SHP77 treated with DMSO at 0.1 percent for 48 hours (cell line): Measurements from ENCODE around the gene ABCA9.
"Not testable (repeated sequence)": the region's sequence is repeated elsewhere in the genome, so short reads cannot be mapped to it uniquely, and the experiment has no call there.

Source experiments
- DNase-seq: peaks from one replicate; lab custom pipeline; 2025; lab: John Stamatoyannopoulos, UW

Gene ABCA9, protein sequence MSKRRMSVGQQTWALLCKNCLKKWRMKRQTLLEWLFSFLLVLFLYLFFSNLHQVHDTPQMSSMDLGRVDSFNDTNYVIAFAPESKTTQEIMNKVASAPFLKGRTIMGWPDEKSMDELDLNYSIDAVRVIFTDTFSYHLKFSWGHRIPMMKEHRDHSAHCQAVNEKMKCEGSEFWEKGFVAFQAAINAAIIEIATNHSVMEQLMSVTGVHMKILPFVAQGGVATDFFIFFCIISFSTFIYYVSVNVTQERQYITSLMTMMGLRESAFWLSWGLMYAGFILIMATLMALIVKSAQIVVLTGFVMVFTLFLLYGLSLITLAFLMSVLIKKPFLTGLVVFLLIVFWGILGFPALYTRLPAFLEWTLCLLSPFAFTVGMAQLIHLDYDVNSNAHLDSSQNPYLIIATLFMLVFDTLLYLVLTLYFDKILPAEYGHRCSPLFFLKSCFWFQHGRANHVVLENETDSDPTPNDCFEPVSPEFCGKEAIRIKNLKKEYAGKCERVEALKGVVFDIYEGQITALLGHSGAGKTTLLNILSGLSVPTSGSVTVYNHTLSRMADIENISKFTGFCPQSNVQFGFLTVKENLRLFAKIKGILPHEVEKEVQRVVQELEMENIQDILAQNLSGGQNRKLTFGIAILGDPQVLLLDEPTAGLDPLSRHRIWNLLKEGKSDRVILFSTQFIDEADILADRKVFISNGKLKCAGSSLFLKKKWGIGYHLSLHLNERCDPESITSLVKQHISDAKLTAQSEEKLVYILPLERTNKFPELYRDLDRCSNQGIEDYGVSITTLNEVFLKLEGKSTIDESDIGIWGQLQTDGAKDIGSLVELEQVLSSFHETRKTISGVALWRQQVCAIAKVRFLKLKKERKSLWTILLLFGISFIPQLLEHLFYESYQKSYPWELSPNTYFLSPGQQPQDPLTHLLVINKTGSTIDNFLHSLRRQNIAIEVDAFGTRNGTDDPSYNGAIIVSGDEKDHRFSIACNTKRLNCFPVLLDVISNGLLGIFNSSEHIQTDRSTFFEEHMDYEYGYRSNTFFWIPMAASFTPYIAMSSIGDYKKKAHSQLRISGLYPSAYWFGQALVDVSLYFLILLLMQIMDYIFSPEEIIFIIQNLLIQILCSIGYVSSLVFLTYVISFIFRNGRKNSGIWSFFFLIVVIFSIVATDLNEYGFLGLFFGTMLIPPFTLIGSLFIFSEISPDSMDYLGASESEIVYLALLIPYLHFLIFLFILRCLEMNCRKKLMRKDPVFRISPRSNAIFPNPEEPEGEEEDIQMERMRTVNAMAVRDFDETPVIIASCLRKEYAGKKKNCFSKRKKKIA (N-terminal part only)

DNA sequence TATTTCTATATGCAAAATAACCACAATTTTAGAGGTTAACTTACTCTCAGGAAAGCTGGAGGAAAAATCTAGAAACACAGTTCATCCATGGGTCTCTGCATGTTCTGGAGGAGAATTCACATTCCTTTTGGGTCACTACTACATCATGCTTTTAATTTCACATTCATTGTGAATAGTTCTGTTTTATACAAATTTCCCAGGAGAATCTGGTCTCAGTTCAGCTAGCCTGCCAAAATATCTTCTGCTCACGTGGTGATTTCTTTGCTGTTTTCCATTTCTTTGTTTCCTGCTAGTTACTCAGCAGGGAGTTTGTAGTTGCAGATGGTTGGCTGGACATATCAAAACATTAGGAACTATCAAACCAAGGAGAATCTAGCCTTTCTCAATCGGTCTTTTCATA, at the start of gene ABCA9:
ABCA9 (minus strand) TSS at position 106 of the 400 bp plus-strand sequence. CDS start 9,801 bp downstream, outside the sequence.
- DNase-seq: no peak

DNA sequence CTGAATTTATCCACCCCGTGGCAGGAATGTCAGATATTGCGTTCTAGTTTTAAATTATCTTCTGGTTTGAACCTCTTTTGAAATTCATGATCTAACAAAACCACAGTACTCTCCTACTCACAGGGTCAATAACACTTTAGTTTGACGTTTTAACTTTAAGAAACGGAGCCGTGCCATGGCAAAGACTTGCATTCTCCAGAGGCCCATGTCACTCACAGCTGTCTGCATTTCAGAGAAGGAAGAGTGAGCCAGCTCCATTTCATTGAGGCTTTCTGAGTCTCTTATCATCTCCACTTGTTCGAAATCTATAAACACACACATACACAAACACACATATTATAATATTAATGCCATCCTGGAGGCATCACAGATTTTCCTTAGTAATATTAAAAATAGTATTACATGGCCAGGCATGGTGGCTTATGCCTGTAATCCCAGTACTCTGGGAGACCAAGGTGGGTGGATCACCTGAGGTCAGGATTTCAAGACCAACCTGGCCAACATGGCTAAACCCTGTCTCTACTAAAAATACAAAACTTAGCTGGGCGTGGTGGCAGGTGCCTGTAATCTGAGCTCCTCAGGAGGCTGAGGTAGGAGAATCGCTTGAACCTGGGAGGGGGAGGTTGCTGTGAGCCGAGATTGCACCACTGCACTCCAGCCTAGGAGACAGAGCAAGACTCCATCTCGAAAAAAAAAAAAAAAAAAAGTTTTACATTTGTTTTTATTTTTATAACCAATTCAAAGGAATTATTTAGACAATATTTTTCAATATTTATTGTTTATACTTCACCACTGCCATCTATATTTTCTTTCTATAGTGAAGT, 45.4 kb upstream of the ABCA9 start:
- DNase-seq: no peak

DNA sequence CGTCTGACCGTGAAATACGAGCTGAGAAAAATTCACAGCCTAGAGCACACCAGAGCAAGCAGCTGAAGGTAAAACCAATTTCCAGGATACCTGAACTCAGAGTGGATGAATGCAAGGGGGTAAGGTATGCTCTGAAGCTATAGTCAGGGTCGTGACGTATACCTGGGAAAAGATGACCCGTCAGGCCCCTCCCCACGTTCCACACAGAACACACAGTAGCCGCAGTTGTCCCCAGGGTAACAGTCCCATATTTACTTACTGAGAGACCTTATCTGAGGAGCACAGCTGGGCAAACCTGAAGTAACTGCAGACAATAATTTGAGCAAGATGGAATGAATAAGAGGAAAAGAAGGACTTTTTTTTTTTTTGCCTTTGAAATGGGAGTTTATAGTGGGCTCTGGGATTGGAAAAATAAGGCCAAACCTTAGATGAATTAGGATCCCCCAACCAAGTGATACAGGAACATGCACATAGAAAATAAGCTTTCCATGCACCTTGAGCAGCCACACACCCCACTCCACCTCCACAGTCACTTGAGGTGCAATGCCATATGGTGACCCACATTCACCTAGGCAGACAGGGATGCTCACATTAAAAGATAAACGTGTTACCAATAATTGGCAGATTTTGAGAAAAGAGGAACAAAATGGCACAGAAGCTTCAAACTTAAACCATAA, 43.0 kb upstream of the ABCA9 start:
- no peak for DNase-seq

DNA sequence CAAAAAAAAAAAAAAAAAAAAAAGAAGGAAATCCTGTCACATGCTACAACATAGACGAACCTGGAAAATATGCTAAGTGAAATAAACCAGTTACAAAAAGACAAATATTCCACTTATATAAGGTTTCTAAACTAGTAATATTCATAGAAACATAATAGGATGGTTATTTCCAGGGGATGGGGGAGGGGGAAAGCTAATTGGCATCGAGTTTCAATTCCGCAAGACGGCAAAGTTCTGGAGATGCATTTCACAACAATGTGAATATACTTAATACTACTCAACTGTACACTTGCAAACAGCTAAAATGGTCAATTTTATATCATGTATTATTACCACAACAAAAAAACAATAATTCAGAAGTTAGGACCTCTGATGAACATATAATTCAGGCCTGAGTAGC, 37.9 kb upstream of the ABCA9 start:
- no peak for DNase-seq

DNA sequence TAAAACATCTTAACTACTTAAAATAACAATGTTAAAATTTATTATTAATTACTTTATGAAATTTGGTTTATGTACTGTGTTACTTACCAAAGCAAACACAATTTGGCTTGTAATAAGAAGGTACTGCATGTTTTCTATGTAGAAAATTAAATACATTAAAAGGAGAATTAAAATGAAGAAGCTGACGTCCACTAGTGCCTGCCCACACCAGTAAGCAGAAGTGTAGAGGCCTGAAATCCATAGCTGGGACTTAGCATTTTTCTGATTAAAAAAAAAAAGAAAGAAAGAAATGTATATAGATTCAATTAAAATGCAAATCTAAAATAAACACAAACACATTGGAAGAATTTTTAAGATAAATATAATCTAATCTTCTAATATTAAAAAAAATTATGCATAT, 35.8 kb upstream of the ABCA9 start:
- no peak for DNase-seq

DNA sequence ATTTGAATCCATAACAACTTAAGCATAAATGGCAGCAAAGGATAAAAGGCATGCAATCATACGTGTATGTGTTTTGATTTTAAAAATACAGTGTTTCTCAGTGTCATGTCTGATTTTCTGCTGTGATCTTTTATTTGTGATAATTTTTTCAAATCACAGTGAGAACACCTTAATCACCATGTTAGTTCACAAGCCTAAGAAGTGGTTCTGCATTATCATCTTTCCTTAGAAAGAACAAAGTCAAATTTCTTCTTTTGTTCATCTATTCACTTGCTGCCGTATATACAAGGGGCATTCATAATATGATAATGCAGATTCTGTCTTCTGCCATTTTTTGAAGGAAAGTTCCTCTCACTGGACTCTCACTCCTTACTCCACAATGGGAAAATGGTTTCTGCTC, 33.3 kb upstream of the ABCA9 start:
- no peak for DNase-seq

DNA sequence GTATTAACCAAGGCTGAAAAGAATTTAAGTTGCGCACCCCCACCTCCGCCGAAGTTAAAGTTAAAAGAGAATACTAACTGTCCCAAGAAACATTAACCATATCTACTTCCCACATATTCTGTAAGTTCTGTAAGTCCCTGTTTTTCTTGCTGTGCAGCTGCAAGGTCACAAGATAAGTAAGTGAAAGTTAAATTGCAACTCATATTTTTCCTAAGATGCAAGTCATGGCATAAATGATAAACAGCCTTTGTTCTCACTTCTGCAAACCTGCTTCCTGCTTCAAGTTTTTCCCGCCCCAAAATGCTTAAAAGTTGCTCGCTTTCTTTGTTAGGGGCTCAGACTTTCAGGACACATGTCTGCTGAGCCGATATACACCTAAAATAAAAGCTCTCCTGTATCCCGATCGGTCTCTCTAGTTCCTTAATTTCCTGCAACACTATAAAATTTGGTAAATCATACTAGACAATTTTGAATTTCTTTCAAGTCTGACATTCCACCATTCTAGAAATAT, 32.6 kb upstream of the ABCA9 start:
- DNase-seq: no peak

DNA sequence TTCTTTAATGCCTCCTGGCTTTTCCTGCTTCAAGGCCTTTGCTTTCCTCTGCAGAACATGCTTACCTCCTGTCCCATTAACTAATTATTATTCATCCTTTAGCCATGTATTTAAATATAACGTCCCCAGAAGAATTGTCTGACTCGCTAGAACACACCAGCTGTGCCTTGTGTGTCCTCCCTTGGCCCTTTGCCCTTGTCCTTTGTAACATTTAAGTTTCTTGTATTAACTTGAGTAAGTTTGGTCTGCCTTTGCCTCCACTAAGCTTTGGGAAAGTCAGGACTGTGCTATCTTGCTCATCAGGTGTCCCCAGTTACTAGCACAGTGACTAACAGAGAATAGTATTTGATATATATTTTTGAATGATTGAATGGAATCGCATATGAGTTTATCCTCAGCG, 29.6 kb upstream of the ABCA9 start:
- DNase-seq: no peak

DNA sequence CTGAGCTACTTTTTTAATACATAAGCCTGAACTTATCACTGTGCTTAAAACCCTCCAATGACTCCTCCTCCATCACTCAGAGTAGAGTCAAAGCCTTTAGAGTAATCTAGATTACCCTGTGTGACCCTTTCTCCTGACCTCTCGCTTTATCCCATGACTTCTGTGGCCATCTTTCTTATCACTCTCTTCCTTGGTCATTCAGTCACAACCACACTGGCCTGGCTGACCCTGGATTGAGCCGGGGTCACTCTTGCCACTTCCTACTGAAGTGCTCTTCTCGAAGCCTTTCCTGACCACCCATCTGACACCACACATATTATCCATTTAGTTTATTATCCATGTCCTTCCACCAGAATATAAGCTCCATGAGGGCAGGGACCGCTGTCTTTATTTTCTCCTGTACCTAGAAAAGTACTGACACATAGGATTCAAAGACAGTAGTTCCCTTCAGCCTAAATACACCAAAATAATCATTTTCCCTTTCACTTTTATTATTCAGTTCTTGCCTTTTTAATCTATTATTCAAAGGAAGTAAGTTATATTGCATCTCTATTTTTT, 28.0 kb upstream of the ABCA9 start:
- no peak for DNase-seq

DNA sequence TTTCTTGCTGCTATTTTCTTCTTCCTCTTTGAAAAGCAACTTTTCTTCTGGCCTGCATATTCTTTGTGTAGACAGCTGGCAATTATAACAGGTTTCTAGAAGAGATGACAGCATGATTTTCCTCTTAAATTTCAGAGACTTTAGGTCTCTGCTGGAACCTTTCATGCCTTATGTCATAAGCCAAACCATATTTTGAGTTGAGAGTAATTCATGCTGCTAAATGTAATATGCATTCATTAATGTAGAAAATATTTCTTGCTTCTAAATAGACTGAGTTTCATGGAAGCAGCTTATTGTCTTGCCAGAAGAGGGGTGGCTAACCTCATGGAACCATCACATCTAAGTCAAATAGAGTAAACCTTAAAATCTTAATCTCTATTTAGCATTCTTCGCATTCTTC, 25.9 kb upstream of the ABCA9 start:
- no peak for DNase-seq

DNA sequence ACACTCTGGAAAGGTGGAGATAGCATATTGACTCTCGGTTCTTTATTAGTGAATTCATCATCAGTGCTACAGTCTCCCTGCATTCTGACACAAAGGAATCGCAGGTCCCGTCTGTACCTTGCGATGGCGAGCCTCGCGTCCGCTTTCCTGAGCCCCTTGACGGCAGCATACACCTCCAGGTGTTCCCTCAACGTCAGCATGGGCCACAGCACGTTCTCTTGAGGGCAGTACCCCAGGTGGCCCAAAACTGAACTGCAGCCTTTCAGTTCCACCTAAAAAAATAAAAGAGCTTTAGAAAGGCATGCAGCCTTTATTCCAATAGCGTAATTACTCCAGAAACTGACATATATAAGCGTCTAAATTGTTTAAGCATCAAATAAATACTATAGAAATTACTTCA, 24.2 kb upstream of the ABCA9 start:
- DNase-seq: no peak

DNA sequence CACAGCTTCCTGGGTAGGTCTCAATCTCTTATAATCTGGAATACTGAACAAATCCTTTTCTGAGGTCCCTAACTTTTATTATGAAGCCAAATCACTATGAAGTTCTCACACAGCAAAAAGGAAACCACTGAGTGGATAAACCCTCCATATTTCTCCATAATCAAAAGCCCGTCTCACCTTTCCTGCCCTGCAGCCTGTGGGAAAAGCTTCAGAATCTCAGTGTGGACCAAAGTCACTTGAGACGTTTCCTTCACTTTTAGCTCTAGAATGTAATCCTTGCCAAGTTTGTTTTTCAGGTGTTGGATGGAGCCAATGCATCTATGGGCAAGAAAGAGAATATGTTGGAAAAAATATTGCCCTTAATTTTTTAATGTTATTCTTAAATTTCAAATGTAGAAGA, 22.0 kb upstream of the ABCA9 start:
- DNase-seq: no peak

DNA sequence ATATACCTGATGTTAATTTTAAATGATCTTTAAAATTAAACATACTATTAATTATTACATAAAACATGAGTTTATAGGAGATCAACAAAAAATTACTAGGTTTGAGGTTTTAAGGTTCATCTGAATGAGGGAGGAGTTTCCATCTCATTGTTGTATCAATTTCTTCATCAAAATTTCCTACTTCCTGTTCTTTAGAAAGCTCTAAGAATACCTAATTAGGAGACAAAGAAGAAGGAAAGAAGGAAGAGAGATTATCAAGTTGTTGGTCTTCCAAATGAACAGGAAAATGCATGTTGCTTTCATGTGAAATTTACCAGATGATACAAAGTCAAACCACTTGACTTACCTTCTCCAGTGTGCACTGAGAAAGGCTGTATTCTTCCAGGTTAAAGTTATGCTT, 18.1 kb upstream of the ABCA9 start:
- no peak for DNase-seq

DNA sequence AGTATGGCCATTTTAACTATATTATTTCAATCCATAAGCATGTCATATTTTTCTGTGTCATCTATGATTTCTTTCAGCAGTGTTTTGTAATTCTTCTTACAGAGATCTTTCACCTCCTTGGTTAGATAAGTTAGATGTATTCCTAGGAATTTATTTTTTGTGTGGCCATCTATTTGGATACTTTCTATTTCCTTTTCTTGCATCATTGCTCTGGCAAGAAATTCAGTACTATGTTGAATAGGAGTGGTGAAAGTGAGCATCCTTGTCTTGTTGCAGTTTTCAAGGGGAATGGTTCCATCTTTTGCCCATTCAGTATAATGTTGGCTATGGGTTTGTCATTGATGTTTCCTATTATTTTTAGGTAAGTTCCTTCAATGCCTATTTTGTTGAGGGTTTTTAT, 15.1 kb upstream of the ABCA9 start:
- DNase-seq: no peak

DNA sequence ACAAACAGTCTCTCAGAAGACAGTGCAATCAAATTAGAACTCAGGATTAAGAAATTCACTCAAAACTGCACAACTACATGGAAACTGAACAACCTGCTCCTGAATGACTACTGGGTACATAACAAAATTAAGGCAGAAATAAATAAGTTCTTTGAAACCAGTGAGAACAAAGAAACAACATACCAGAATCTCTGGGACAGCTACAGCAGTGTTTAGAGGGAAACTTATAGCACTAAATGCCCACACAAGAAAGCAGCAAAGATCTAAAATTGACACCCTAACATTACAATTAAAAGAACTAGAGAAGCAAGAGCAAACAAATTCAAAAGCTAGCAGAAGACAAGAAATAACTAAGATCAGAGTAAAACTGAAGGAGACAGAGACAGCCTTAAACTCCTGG, 12.7 kb upstream of the ABCA9 start:
- DNase-seq: not testable (repeated sequence)

DNA sequence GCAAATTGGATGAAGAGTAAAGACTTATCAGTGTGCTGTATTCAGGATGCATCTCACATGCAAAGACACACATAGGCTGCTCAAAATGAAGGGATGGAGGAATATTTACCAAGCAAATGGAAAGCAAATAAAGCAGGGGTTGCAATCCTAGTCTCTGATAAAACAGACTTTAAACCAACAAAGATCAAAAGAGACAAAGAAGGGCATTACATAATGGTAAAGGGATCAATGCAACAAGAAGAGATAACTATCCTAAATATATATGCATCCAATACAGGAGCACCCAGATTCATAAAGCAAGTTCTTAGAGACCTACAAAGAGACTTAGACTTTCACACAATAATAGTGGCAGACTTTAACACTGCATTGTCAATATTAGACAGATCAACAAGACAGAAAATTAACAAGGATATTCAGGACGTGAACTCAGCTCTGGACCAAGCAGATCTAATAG, 12.1 kb upstream of the ABCA9 start:
- DNase-seq: not testable (repeated sequence)

DNA sequence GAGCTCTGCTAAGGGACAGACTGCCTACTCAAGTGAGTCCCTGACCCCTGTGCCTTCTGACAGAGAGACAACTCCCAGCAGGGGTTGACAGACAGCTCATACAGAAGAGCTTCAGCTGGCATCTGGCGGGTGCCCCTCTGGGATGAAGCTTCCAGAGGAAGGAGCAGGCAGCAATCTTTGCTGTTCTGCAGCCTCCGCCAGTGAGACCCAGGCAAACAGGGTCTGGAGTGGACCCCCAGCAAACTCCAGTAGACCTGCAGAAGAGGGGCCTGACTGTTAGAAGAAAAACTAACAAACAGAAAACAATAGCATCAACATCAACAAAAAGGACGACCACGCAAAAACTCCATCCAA, 10.5 kb upstream of the ABCA9 start:
- DNase-seq: not testable (repeated sequence)

DNA sequence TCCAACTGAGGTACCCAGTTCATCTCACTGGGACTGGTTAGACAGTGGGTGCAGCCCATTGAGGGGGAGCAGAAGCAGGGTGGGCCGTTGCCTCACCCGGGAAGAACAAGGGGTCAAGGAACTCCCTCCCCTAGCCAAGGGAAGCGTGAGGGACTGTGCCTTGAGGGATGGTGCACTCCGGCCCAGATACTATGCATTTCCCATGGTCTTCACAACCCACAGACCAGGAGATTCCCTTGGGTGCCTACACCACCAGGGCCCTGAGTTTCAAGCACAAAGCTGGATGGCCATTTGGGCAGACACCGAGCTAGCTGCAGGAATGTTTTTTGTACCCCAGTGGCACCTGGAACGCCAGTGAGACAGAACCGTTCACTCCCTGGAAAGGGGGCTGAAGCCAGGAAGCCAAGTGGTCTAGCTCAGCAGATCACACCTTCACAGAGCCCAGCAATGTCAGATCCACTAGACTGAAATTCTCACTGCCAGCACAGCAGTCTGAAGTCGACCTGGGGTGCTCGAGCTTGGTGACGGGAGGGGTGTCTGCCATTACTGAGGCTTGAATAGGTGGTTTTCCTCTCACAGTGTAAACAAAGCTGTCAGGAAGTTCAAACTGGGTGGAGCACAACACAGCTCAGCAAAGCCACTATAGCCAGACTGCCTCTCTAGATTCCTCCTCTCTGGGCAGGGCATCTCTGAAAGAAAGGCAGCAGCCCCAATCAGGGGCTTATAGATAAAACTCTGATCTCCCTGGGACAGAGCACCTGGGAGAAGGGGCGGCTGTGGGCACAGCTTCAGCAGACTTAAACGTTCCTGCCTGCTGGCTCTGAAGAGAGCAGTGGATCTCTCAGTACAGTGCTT, 9.9 kb upstream of the ABCA9 start:
- not testable (repeated sequence) for DNase-seq

DNA sequence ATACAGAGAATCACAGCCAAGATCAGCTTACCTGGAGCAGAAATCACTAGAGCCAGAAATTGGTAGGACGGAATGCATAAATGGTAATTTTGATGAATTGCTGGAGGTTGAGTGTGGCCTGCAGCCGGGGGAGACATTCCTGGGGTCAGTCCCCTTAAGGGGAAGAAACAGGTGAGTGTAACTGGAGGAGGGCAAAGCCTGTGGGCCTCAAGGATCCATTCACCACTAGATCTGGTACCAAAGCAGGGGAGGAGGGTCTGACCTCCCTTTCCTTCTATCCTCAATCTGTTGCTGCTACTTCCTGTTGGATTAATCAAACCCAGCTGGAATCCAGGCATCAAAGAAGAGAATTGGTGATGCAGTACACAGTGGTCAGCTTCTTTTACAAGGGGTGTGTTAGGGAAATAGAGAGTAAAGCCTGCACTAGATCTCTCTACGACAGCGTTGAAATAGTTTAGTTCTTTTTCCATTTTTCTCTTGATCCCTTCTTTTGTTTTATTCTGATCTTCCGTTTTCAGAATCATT, 8.6 kb upstream of the ABCA9 start:
- DNase-seq: no peak
